22Rv1 (cell line): ENCODE measurements around the gene ARHGEF19.

ENCODE experiments used
- H3K27ac ChIP-seq: fragments of 450-650 bp; 2 replicates; pipeline ENCODE4 v1.5.1; 2017
- CTCF ChIP-seq: fragments of 450-650 bp; IDR thresholded peaks from 2 replicates; pipeline ENCODE4 v1.5.1; 2017; ENCODE audit warnings: mild to moderate bottlenecking
- ZFX ChIP-seq: fragments of 450-650 bp; IDR thresholded peaks from 2 replicates; pipeline ENCODE4 v1.6.1; 2017; ENCODE audit warnings: antibody characterized with exemption, borderline replicate concordance

The ARHGEF19 gene

DNA sequence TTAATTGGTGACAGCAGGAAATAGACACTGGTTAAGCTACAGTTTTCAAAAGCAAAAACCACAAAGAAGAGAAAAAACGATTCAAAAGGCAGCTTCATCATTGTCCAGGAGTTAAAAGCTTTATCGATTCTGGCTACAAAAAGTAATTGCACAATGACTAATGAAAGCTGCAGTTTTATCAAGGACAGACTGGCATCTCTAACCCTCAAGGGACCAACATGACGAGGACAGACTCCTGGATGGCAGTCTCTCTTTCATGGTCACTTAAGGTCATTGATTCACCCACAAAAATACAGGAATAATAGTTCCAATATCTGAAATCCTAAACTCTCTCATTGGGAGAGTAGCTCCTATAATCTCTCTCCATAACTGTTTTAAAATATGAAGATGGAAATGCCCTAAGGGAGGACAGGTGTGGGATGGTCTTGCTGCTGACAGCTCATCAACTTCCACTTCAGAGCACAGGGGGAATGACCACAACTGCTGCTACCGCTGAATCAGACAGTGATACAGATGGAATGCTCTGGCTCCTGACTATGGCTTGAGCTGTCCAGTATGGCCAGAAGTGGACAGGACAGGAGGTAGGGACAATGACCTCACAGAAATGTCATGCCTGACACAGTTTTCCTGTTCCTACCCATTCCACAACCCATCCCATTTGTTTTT is 41.9 kb upstream of the ARHGEF19 start:
- no peak for TF ChIP-seq ZFX
- no peak for TF ChIP-seq CTCF
- peak overlapping the region; percentile 42; the same call in 1 of the 2 replicates for H3K27ac ChIP-seq

GRCh38 chr1:16253332-16253922 is 41.0 kb upstream of the ARHGEF19 start:
- H3K27ac ChIP-seq, result peak overlapping the region; percentile 42; the same call in 1 of the 2 replicates
- TF ChIP-seq CTCF (no peak), ZFX (no peak)

DNA sequence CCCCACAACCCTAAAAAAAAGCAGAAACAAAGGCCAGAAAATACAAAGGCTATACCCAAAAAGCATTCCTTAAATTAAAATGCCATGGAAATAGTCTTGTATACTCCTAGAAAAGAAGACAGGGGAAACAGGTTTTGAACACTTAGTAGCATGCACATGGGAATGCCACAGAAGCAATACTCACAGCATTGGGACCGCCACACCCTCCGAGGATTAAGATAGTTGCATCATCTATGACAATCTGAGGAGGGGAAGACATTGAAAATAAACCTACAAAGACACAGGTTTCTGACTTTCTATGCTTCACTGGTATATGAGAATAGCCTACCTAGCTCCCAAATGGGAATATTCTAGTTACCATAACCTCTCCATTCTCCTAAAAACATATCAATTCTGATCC is 40.5 kb upstream of the ARHGEF19 start:
- TF ChIP-seq ZFX (no peak), CTCF (no peak)
- H3K27ac ChIP-seq, result peak overlapping the region; percentile 42; the same call in 1 of the 2 replicates

GRCh38 chr1:16251381-16251780 is 38.9 kb upstream of the ARHGEF19 start:
- peak overlapping the region; percentile 42 for H3K27ac ChIP-seq
- TF ChIP-seq ZFX (no peak), CTCF (no peak)

- TF ChIP-seq CTCF (no peak), ZFX (no peak)
- H3K27ac ChIP-seq, result no peak overlapping the region; the same call in 1 of the 2 replicates
Measured at GRCh38 chr1:16250524-16251251, 38.2 kb upstream of the ARHGEF19 start.

DNA sequence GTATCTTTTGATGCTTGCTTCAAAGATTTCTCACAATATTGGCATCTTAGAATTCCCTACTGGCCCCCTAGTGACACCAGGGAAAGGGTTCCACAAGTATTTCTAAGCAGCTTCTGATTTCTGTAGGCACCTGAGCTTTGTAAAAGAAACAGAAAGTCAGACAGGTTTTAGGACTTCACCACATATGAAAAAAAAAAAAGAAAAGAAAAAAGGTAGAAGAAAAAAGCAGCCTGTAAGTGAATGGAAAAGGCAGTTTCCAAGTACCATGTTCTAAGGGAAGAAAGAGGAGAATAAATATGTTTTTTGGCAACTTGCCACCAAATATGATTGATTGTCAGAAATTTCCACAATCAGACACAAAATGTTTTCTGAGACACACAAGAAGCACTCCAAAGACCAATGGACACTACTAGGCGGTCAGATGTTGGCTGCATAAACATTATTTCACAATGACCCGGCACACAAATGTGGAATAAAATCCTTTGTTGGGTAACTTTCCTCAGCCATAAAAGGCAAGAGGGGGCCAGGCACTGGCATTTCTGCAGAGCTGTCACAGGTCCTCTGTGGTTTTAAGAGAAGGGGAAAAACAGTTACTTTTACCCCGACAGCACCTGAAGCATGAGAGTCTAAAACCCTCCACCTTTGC is 37.3 kb upstream of the ARHGEF19 start:
- H3K27ac ChIP-seq, result peak overlapping the region; percentile 59
- no peak for TF ChIP-seq ZFX
- no peak for TF ChIP-seq CTCF
